ENCODE results near the gene MAEA.

MAEA gene

GRCh38 chr4:1300466-1301455, 11.1 kb downstream of the MAEA start:
- DNase-seq (ENCODE audit: low read depth in 3 of 3): no peak

DNA sequence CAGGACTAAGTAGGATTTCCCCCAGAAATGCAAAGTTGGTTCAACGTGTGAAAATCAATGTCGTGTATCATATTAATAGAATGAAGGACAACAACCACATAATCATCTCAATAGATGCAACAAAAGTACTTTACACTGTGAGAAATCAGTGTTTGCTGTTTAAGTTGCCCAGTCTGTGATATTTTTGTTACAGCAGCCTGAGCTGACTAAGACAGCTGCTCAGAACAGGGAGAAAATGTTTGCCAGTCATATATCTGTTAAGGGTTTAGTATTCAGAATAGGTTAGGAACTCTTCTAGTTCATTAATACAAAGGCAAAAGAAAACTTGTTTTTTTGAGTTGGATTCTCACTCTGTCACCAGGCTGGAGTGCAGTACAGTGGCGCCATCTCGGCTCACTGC, 12.5 kb downstream of the MAEA start:
- no peak for DNase-seq (ENCODE audit: low read depth in 3 of 3)

DNA sequence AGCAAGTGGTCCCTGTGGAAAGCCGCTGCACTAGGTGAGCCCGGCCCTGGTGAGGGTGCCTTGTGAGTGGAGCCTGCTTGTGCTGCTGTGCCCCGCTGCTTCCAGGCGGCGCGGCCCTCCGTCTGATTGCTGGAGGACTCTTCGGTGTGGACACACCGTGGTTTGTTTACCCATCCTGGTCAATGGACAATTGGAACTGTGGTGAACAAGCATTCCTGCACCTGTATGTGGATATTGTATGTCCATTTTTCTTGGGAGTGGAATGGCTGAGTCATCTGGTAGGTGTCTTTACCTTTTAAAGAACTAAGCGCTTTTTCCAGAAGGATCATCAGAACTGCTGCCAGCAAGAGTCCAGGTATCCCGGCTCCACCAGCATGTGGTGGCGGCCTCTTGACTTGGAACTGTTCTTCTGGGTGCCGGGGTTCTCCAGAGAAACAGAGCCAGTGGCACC, 15.6 kb downstream of the MAEA start:
- no peak for DNase-seq (ENCODE audit: low read depth in 3 of 3)

DNA sequence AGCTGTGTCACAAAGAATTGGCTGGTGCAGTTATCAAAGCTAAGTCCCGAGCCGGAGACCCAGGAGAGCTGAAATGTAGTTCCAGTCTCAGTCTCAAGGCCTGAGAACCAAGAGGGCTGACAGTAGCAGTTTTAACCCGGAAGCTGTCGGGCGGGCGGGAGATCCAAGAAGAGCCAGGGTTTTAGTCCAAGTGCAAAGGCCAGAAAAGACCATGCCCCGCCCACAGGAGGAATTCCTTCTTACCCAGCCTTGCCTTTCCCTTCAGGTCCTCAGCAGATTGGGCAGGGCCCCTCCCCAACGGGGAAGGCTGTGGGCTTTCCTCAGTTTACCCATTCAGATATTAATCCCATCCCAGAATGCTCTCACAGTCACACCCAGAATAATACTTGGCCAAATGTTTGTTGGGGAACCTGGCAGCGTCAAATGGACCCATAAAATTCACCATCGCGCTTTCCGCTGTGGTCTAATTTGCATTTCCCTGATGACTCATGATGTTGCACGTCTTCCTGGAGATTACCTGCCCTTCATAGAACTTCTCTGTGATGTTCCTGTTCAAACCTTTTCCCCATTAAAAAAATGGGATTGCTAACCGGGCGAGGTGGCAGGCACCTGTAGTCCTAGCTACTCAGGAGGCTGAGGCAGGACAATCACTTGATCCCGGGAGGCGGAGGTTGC, 16.2 kb downstream of the MAEA start:
- DNase-seq (ENCODE audit: low read depth in 3 of 3): no peak

- DNase-seq (ENCODE audit: low read depth in 3 of 3): no peak
Observed at GRCh38 chr4:1307951-1308735, 18.5 kb downstream of the MAEA start.

DNA sequence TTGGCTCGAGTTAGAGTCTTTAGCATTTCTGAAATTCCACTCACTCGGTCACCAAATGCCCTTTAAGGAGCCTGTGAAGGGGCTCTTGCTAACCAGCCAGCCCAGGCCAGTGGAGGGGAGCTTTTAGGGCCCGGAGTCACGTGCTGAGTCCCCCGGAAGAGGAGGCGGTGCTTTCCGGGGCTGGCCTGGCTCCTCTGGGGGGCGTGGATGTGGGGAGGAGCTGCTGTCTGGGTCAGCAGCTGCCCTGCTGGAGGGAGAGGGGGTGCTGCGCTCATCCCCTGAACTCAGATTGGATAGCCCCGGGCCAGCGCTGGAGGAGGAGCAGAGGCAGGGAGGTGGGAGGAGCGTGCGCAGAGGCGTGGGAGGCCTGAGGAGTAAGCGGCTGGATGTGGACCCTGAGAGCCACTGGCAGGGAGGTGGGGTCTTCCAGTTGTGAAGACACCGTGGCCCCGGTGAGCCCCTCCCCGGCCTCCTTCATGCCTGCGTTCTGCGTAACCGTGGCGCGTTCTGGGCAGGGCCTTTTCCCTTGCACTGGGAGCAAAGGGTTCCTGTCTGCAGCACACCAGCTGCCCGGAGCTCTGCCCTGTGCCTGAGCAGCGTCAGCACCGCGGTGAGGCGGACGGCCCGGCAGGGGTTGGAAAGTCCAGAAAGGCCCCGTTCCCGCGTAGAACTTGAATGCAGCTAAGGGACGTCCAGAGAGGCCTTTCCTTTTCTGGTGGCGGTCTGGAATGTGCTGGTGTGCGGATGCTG, 19.7 kb downstream of the MAEA start:
- peak in 1 of 3 donors; percentile 14 for DNase-seq (ENCODE audit: low read depth in 3 of 3)

DNA sequence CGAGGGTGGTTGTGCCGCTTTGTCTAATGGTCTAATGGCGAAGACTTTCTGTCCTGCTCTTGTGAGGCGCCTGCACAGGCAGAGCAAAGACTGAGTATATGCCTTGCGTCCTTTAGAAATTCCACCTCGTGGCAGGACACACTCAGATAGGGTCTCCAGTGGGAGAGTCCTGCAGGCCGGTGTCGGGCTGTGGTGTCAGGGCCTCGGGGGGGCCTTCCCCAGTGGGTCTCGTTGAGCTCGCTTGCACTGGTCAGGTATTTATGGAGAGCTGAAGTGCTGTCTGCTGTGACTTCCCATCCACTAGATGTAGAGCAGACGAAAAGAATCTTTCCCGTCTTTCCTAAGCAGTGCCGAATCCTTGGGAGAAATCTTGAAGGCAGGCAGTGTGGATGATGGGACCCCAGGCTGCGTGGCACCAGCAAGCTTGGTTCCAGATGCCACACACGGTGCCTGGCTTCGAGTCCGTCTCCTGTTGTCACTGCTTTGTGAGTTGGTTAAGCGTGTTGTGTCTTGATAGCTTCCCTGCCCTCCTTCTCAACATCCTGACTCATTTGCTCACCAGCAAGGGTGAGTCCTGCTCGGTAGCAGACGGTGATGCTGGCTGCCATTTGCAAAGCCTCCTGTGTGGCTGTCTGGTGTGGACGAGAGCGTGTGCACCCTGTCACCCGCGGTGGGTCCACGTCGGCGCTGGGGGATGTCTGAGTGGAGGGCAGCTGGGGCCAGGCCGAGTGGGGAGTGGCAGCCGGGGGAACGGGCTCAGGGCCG, 20.5 kb downstream of the MAEA start:
- DNase-seq (ENCODE audit: low read depth in 3 of 3): no peak

DNA sequence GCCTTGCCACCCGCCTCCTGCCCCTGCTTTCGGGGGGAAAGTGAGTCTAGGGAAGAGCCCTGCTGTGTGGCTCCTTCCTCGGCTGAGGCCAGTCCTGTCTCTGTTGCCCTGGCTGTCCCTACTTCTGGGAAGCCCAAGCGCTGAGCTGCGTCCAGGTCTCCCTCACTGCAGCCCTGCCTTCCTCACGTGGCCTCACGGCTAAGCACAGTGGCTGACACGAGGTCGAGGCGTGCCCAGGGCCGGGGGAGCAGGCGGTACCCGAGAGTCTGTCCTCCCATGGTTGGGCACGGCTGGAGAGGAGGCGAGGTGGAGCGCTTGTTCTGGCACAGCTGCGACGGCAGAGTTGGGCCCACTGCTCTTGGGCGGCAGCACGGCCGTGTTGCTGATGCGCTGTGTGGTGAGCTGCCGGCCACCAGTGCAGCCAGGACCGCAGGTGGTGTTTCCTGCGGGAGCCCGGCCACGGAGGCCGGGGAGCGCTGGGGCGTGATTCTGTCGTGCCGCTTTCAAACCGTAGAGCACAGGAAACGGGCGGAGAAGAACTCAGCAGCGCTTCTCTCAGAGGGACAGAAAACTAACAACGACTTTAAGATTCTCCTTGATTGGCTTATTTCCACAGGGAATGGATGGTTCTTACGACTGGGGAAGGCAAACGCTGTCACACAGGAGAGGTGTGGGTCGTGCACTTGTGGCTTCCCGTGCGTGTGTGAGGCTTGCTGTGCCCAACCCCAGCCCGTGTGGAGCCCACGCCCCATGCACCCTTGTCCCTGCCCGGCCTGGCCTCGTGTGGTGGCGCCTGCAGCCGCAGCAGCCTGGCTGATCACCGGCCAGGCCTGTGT, 21.3 kb downstream of the MAEA start:
- no peak for DNase-seq (ENCODE audit: low read depth in 3 of 3)

GRCh38 chr4:1312821-1313640, 23.3 kb downstream of the MAEA start:
- no peak for DNase-seq (ENCODE audit: low read depth in 3 of 3)

DNA sequence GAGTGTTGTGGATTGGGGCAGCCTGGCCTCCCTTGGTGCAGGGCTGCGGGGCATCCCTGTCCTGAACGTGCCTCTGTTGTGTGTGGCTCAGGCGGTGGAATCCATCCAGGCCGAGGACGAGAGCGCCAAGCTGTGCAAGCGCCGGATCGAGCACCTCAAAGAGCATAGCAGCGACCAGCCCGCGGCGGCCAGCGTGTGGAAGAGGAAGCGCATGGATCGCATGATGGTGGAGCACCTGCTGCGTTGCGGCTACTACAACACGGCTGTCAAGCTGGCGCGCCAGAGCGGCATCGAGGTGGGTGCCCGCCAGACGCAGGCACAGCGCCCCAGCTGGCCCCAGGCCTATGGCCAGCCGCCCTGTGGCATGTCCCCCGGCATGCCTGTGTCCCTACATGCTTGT, 25.6 kb downstream of the MAEA start:
- no peak for DNase-seq (ENCODE audit: low read depth in 3 of 3)

DNA sequence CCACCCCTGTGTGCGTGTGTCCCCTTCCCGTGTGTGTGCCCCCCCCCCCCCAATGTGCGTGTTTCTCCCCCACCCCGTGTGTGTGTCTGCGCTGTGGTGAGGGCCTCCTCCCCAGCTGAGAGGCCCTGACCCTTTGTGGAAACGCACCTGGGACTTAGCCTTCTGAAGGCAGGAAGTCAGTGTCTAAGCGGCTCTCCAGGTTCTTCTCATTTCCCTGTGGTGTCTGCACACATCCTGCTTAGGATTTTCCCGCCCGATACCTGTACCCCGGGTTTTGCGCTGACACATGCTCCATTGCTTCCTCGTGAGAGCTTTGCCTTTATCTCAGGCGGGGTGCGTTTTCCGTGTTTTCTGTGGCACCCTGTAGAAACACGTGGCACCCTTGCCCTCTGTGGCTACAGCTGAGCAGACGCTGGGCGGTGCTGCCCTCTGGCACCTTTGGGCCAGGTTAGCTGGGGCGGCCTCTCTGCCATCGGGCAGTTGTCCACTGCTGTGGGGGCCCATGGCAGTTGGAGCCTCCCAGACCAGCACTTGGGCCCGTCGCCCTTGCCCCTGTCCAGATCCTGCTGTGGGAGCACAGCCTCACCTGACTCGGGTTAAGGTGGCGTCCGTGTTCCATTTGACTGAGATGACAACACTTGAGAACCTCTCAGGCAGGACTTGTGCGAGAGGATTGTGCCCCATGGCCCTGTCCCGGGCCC, 26.3 kb downstream of the MAEA start:
- no peak for DNase-seq (ENCODE audit: low read depth in 3 of 3)

- no peak for DNase-seq (ENCODE audit: low read depth in 3 of 3)
Observed at GRCh38 chr4:1316537-1317168, 27.0 kb downstream of the MAEA start.

DNA sequence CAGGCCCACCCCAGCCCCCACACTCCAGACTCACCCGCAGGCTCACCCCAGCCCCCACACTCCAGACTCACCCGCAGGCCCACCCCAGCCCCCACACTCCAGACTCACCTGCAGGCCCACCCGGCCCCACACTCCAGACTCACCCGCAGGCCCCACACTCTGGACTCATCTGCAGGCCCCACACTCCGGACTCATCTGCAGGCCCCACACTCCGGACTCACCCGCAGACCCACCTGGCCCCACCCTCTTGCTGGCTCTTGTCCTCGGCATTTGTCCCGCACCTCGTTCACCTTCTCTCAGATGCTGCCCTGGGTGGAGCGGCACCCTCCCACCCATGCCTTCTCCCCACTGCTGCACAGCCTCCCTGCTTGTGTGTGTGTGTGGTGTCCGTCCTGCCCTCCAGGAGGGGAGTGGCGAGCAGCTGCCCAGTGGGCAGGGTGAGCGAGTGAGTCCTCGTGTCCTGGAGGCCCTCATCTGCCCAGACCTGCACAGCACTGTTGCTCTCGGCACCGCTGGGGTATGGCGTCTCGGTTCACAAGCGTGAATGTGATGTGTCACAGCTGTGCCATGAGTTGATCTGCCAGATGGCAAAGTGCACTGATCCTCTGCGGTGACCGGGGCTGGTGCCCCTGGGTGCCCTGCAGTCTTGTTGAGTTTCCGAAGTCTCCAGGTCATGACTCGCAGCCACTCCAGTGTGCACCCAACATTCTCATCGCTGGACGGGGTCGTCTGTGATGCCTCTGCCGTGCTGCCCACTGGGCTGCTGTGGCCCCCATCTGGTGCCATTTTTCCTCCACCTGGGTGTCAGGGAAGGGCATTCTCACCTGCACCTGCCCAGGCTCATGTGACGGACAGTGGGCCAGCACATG, 27.7 kb downstream of the MAEA start:
- DNase-seq (ENCODE audit: low read depth in 3 of 3): no peak

DNA sequence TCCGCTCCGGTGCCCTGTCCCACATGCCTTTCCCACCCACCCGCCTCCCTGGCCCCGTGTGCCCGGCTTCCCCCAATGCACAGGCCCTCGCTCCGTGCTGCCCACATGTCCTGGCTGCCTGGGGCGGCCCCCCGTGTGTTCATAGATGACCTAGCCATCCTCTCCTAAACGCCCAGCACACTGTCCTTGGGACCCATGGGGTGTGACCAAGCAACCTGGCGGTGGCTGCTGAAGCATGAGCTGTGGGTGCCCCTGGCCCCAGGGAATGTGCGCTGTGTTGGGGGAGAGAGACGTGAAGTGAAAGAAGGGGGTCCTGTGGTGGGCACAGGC, 28.3 kb downstream of the MAEA start:
- no peak for DNase-seq (ENCODE audit: low read depth in 3 of 3)

- no peak for DNase-seq (ENCODE audit: low read depth in 3 of 3)
Observed at GRCh38 chr4:1318488-1319213, 29.0 kb downstream of the MAEA start.

DNA sequence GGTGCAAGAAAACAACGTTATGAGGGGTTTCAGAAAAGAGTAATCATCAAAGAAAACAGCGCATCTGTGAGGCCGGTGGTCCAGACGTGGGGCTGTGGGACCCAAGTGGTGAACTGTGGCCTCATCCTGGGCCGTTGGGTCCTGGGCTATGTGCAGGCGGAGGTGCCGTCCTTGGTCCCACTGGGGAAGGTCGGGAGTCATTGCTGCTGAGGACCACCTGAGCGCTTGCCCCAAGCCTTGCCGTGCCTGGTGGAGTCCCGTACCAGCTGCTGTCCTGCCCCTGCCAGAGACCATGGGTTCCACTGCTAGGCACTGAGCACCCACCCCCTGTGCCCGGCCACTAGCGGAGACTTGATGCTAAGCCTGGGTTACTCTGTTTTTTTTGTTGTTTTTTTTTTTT, 31.8 kb downstream of the MAEA start:
- no peak for DNase-seq (ENCODE audit: low read depth in 3 of 3)

Data from stimulated activated CD4-positive, alpha-beta T cell treated with anti-CD3 and anti-CD28 coated beads, TNF-alpha, amount 100 ng/mL, for 48 hours (primary cell).